Psoas muscle (tissue), 8 donors: ENCODE data around the gene TMEM44. TPM values are rescaled to one million over a fixed set of nuclear protein-coding genes. Genes with fewer than 3 reads are reported as not detected.
A peak's percentile ranks its signal among the peaks of the same experiment; 100 is the strongest.
"Not testable (repeated sequence)": the region's sequence is repeated elsewhere in the genome, so short reads cannot be mapped to it uniquely, and the experiment has no call there.

Experiments
- ATAC-seq, 4 donors: fragments of 200-7000 bp; cut with Tn5 transposase; one replicate each; pipeline ENCODE4 v1.9.1; 2020; ENCODE audit warnings: moderate library complexity in 3 of 4, mild to moderate bottlenecking in 2 of 4
- DNase-seq, 2 donors: peaks; one replicate each; pipeline ENCODE4 v3.0.0-alpha.2; 2020
- H3K27ac ChIP-seq: fragments of 200-600 bp; one replicate; pipeline ENCODE4 v1.8.0; 2022
- H3K27me3 ChIP-seq, 3 donors: fragments of 200-600 bp in 1 of 3; one replicate each; pipeline versions ENCODE4 v1.6.1 to v1.8.0; 2013 to 2022; ENCODE audit warnings: low read length in 2 of 3, mild to moderate bottlenecking in 2 of 3, moderate library complexity in 1 of 3; ENCODE audit not compliant: insufficient read depth in 3 of 3
- H3K36me3 ChIP-seq, 2 donors: fragments of 200-600 bp in 1 of 2; one replicate each; pipeline versions ENCODE4 v1.6.1 to v1.8.0; 2013 to 2022; ENCODE audit warnings: low read depth in 1 of 2, mild to moderate bottlenecking in 1 of 2, moderate library complexity in 1 of 2; ENCODE audit not compliant: insufficient read depth in 1 of 2
- H3K4me1 ChIP-seq: fragments of 200-600 bp; one replicate; pipeline ENCODE4 v1.8.0; 2022
- H3K4me3 ChIP-seq: fragments of 200-600 bp; one replicate; pipeline ENCODE4 v1.8.0; 2022; ENCODE audit warnings: mild to moderate bottlenecking
- H3K9me3 ChIP-seq: fragments of 200-600 bp; one replicate; pipeline ENCODE4 v1.8.0; 2022
- CTCF ChIP-seq: fragments of 200-600 bp; IDR thresholded peaks from one replicate; pipeline ENCODE4 v1.8.0; 2022; ENCODE audit warnings: antibody characterized with exemption
- WGBS, 3 donors: extraction: QIAGEN DNeasy Blood & Tissue Kit; methylation state at CpG; one replicate each; pipeline versions ENCODE4 v1.1.6 to v1.1.7; 2013; 5-methylcytosine and 5-hydroxymethylcytosine counted together
- intact Hi-C, 2 donors: fragments of 100-400 bp; cut with DNase I; formaldehyde crosslinking; loops; one replicate each; pipeline versions ENCODE4 v1.11.0 to v1.14.2; 2022
- polyA plus RNA-seq, 3 donors: library from polyadenylated mRNA; stranded (reverse); fragments of 200-250 nt; gene quantifications; one replicate each; pipeline ENCODE4 v1.2.3, GENCODE V29; 2013
- total RNA-seq, 4 donors: library from RNA; stranded (reverse); fragmentation: NEBNext Ultra II Directional in 2 of 4; extraction: Animal tissue kit (Norgen Biotek cat#: 25700) in 2 of 4; gene quantifications; one replicate each; pipeline versions ENCODE4 v1.2.1 to v1.2.4, GENCODE V29; 2021 to 2023
- donor health status: healthy with polysubstance abuse.
- donor health status: DM: no; HTN: no; CAD: no; lungs with moderate emphysema.
- donor health status: Bipolar disorder and iron deficiency.
- donor health status: healthy.
- donor health status: DM: yes; HTN: yes; CAD: no.
- donor health status: DM: no; HTN: no; CAD: no.
- donor health status: DM: no; HTN: no; CAD: no.
- donor health status: DM: yes; HTN: yes; CAD: no.

Gene TMEM44
- total and polyA plus RNA-seq, 7 donors = 2.0 to 4.4 (median 3.1) TPM

GRCh38 chr3:194607592-194608389 is 25.4 kb downstream of the TMEM44 start:
- H3K27me3 ChIP-seq = peaks cover 0 to 2% (median 0%) of the 10 kb centered on the region in 3 donors
- H3K36me3 ChIP-seq = no peaks in the 10 kb centered on the region
- no peak overlapping the region for H3K27ac ChIP-seq
- WGBS, 3 donors = 67 to 76% (median 70%) methylated on average over 10 of the region's 10 CpGs
- no peak for TF ChIP-seq CTCF
- no peaks in the 10 kb centered on the region for H3K9me3 ChIP-seq
- DNase-seq = no peak
- ATAC-seq = no peak
- H3K4me3 ChIP-seq = no peak overlapping the region
- H3K4me1 ChIP-seq = no peaks in the 10 kb centered on the region
- intact Hi-C loops = no loop called here

- no peak for TF ChIP-seq CTCF
- 80 to 89% (median 81%) methylated on average over 3 of the region's 3 CpGs for WGBS, 3 donors
- no peak for ATAC-seq
- intact Hi-C loops = no loop called here
- no peak for DNase-seq
- Histone ChIP-seq H3K4me3 (no peak overlapping the region), H3K4me1 (no peaks in the 10 kb centered on the region), H3K27me3 (peaks cover 0 to 2% (median 0%) of the 10 kb centered on the region in 3 donors), H3K9me3 (no peaks in the 10 kb centered on the region), H3K36me3 (no peaks in the 10 kb centered on the region), H3K27ac (no peak overlapping the region)
Observed at GRCh38 chr3:194606941-194607340, 26.3 kb downstream of the TMEM44 start.

GRCh38 chr3:194606163-194606562 is 27.1 kb downstream of the TMEM44 start:
- H3K4me3 ChIP-seq = no peak overlapping the region
- WGBS, 3 donors = 78 to 93% (median 82%) methylated on average over 7 to 8 of the region's 8 CpGs
- H3K36me3 ChIP-seq = no peaks in the 10 kb centered on the region

DNA sequence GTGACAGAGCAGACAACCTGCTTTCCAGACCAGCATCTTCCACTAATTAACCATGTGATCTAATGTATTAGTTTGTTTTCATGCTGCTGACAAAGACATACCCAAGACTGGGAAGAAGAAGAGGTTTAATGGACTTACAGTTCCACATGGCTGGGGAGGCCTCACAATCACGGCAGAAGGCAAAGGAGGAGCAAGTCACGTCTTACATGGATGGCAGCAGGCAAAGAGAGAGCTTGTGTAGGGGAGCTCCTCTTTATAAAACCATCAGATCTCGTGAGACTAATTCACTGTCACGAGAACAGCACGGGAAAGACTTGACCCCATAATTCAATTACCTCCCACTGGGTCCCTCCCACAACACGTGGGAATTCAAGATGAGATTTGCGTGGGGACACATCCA is 27.9 kb downstream of the TMEM44 start:
- H3K27ac ChIP-seq, intact Hi-C loops, H3K4me1 ChIP-seq, H3K9me3 ChIP-seq, H3K36me3 ChIP-seq, H3K27me3 ChIP-seq, ATAC-seq, H3K4me3 ChIP-seq: not testable (repeated sequence)
- 87 to 93% (median 91%) methylated on average over 7 of the region's 7 CpGs for WGBS, 3 donors
- peak in 1 of 2 donors; percentile 3 for DNase-seq

More at GRCh38 chr3:194606163-194606562, 27.1 kb downstream of the TMEM44 start:
- no peaks in the 10 kb centered on the region for H3K4me1 ChIP-seq
- no peak overlapping the region for H3K27ac ChIP-seq
- intact Hi-C loops = no loop called here
- peaks cover 0 to 2% (median 0%) of the 10 kb centered on the region in 3 donors for H3K27me3 ChIP-seq
- DNase-seq = no peak
- ATAC-seq = no peak
- H3K9me3 ChIP-seq = no peaks in the 10 kb centered on the region
- TF ChIP-seq CTCF = no peak

DNA sequence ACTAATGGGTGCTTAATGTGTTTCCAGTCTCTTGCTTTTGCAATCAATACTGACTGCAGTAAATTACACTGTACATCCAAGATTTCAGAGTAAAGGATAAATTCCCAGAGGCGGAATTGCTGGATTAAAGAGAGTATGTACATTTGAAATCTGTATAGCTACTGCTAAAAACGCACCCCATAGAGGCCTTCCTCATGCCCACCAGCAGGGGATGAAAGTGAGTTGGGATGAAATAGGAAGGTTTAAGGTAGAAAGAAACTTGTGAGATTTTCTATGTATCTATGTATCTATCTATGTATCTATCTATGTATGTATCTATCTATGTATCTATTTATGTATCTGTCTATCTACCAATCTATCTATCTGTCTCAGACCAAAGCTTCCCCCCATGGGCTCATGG is 28.4 kb downstream of the TMEM44 start:
- DNase-seq = no peak
- H3K27ac ChIP-seq = no peak overlapping the region
- intact Hi-C loops = no loop called here
- H3K27me3 ChIP-seq = peaks cover 0 to 2% (median 0%) of the 10 kb centered on the region in 3 donors
- no peak overlapping the region for H3K4me3 ChIP-seq
- no peaks in the 10 kb centered on the region for H3K36me3 ChIP-seq
- 90 to 100% (median 93%) methylated on average over 2 of the region's 2 CpGs for WGBS, 3 donors
- H3K4me1 ChIP-seq = no peaks in the 10 kb centered on the region
- no peak for ATAC-seq
- no peaks in the 10 kb centered on the region for H3K9me3 ChIP-seq
- TF ChIP-seq CTCF = no peak
